H1 (cell line): Measurements from ENCODE around the gene CALHM2. TPM values are rescaled to one million over a fixed set of nuclear protein-coding genes. Genes with fewer than 3 reads are reported as not detected.

ENCODE experiments used
- CTCF ChIA-PET: fragments of 300-600 bp; sonication (Branson Sonifier 250); formaldehyde crosslinking; loops from one replicate; lab custom pipeline; 2021; ENCODE audit not compliant: partially characterized antibody; lab: Charles Lee
- POLR2A ChIA-PET: fragments of 300-600 bp; sonication (Branson Sonifier 250); formaldehyde crosslinking; loops from one replicate; lab custom pipeline; 2021; ENCODE audit warnings: inconsistent platforms; ENCODE audit not compliant: partially characterized antibody; lab: Charles Lee
- DNase-seq, 2 experiments: peaks; one replicate each; pipeline versions ENCODE4 v3.0.0 to v3.0.0-alpha.2; 2010 to 2022; ENCODE audit warnings: low spot score in 2 of 2, low read depth in 1 of 2, mixed read lengths in 1 of 2
- FAIRE-seq: peaks from 2 replicates; lab custom pipeline; 2011; peaks lifted over from hg19 to GRCh38; lab: Jason Lieb, UNC
- H2AFZ ChIP-seq: 2 replicates; pipeline ENCODE4 v1.8.1; 2012; ENCODE audit warnings: low read length, inconsistent platforms
- H2AK5ac ChIP-seq: 2 replicates; pipeline ENCODE4 v1.6.1; 2013; ENCODE audit warnings: low read depth, low read length
- H2BK120ac ChIP-seq: replicated peaks from 2 replicates; pipeline ENCODE3; 2013; ENCODE audit warnings: low read depth, low read length, inconsistent platforms
- H2BK12ac ChIP-seq: 2 replicates; pipeline ENCODE4 v1.6.1; 2013; ENCODE audit warnings: low read depth, low read length
- H2BK15ac ChIP-seq: 2 replicates; pipeline ENCODE4 v1.6.1; 2013; ENCODE audit warnings: low read length
- H2BK20ac ChIP-seq: 2 replicates; pipeline ENCODE4 v1.6.1; 2013; ENCODE audit warnings: low read length
- H2BK5ac ChIP-seq: 2 replicates; pipeline ENCODE4 v1.6.1; 2013; ENCODE audit warnings: low read depth, low read length
- H3K14ac ChIP-seq: 2 replicates; pipeline ENCODE4 v1.6.1; 2013; ENCODE audit warnings: inconsistent platforms; ENCODE audit not compliant: insufficient read length
- H3K18ac ChIP-seq: 2 replicates; pipeline ENCODE4 v1.6.1; 2013; ENCODE audit warnings: low read length; ENCODE audit errors: extremely low read depth
- H3K23ac ChIP-seq: 2 replicates; pipeline ENCODE4 v1.6.1; 2013; ENCODE audit warnings: inconsistent platforms; ENCODE audit not compliant: insufficient read length
- H3K23me2 ChIP-seq: 2 replicates; pipeline ENCODE4 v1.6.1; 2013; ENCODE audit warnings: low read depth, low read length
- H3K27ac ChIP-seq: 2 replicates; pipeline ENCODE4 v1.6.1; 2011; ENCODE audit warnings: low read depth, low read length, inconsistent platforms
- H3K27me3 ChIP-seq, 4 experiments: replicated peaks in 1 of 4; 1 replicate in 1 of 4; 2 replicates in 3 of 4; pipeline versions ENCODE4 v1.6.1 to v1.8.1; 2011 to 2013; ENCODE audit warnings: low read length in 3 of 4, mild to moderate bottlenecking in 3 of 4, inconsistent platforms in 2 of 4, mixed read lengths in 2 of 4, moderate library complexity in 1 of 4; ENCODE audit not compliant: control insufficient read depth in 3 of 4, insufficient read depth in 3 of 4; ENCODE audit errors: extremely low read depth in 1 of 4
- H3K36me3 ChIP-seq, 4 experiments: 2 replicates each; pipeline versions ENCODE4 v1.6.1 to v1.8.1; 2011 to 2013; ENCODE audit warnings: mild to moderate bottlenecking in 4 of 4, low read length in 3 of 4, moderate library complexity in 2 of 4, control low read depth in 1 of 4, inconsistent platforms in 1 of 4; ENCODE audit not compliant: insufficient read depth in 4 of 4, control insufficient read depth in 2 of 4
- H3K4ac ChIP-seq: replicated peaks from 2 replicates; pipeline ENCODE3; 2013; ENCODE audit warnings: low read length, low read depth, mixed read lengths, inconsistent platforms; ENCODE audit not compliant: insufficient read length
- H3K4me1 ChIP-seq, 4 experiments: replicated peaks in 1 of 4; 1 replicate in 1 of 4; 2 replicates in 3 of 4; pipeline versions ENCODE4 v1.6.1 to v1.8.1; 2011 to 2013; ENCODE audit warnings: low read length in 3 of 4, inconsistent platforms in 2 of 4, mixed read lengths in 1 of 4; ENCODE audit not compliant: insufficient read depth in 4 of 4, control insufficient read depth in 3 of 4
- H3K4me2 ChIP-seq, 2 experiments: 2 replicates each; pipeline versions ENCODE4 v1.6.1 to v1.8.1; 2011 to 2013; ENCODE audit warnings: low read depth in 2 of 2, low read length in 2 of 2, control low read depth in 1 of 2, inconsistent platforms in 1 of 2, mild to moderate bottlenecking in 1 of 2; ENCODE audit not compliant: insufficient read depth in 1 of 2
- H3K4me3 ChIP-seq, 4 experiments: fragments of 200-600, 300-600 bp in 1 of 4; sonication (generic), shearing (Covaris generic), sonication (Bioruptor Twin) in 1 of 4; 2 replicates each; pipeline versions ENCODE4 v1.5.1 to v1.8.1; 2011 to 2016; ENCODE audit warnings: low read length in 4 of 4, low read depth in 3 of 4, control low read depth in 2 of 4, inconsistent platforms in 2 of 4, mild to moderate bottlenecking in 2 of 4, mixed read lengths in 1 of 4, moderate library complexity in 1 of 4; ENCODE audit not compliant: insufficient read depth in 2 of 4; ENCODE audit errors: extremely low read depth in 1 of 4
- H3K56ac ChIP-seq: replicated peaks from 2 replicates; pipeline ENCODE3; 2013; ENCODE audit warnings: low read depth, mild to moderate bottlenecking, mixed read lengths, low read length, inconsistent platforms; ENCODE audit not compliant: insufficient read length
- H3K79me1 ChIP-seq: 2 replicates; pipeline ENCODE4 v1.6.1; 2013; ENCODE audit warnings: low read depth, low read length, control low read depth
- H3K79me2 ChIP-seq, 2 experiments: 2 replicates each; pipeline versions ENCODE4 v1.6.1 to v1.8.1; 2012 to 2013; ENCODE audit warnings: low read length in 2 of 2, mild to moderate bottlenecking in 2 of 2, inconsistent platforms in 1 of 2; ENCODE audit not compliant: insufficient read depth in 2 of 2, control insufficient read depth in 1 of 2
- H3K9ac ChIP-seq, 4 experiments: replicated peaks in 1 of 4; 1 replicate in 1 of 4; 2 replicates in 3 of 4; pipeline versions ENCODE4 v1.6.1 to v1.8.1; 2011 to 2013; ENCODE audit warnings: low read depth in 3 of 4, low read length in 3 of 4, control low read depth in 2 of 4, mild to moderate bottlenecking in 2 of 4, moderate library complexity in 2 of 4, inconsistent platforms in 1 of 4; ENCODE audit errors: extremely low read depth in 1 of 4
- H3K9me3 ChIP-seq, 2 experiments: 2 replicates each; pipeline versions ENCODE4 v1.6.1 to v1.8.1; 2012 to 2013; ENCODE audit warnings: mild to moderate bottlenecking in 2 of 2, moderate library complexity in 2 of 2, control low read depth in 1 of 2, inconsistent platforms in 1 of 2, low read depth in 1 of 2, low read length in 1 of 2, mixed read lengths in 1 of 2; ENCODE audit not compliant: insufficient read depth in 2 of 2
- H4K20me1 ChIP-seq, 2 experiments: replicated peaks in 1 of 2; 2 replicates each; pipeline versions ENCODE3 to v1.8.1; 2011 to 2013; ENCODE audit warnings: inconsistent platforms in 2 of 2, low read length in 2 of 2, mild to moderate bottlenecking in 1 of 2; ENCODE audit not compliant: insufficient read depth in 2 of 2, control insufficient read depth in 1 of 2
- H4K5ac ChIP-seq: 2 replicates; pipeline ENCODE4 v1.6.1; 2013; ENCODE audit warnings: low read length, low read depth, mixed read lengths, inconsistent platforms; ENCODE audit not compliant: insufficient read length
- H4K8ac ChIP-seq: 2 replicates; pipeline ENCODE4 v1.8.0; 2013; ENCODE audit warnings: mild to moderate bottlenecking, moderate library complexity, low read length, inconsistent platforms; ENCODE audit not compliant: insufficient read depth; ENCODE audit errors: extremely low read depth
- H4K91ac ChIP-seq: replicated peaks from 2 replicates; pipeline ENCODE3; 2013; ENCODE audit warnings: low read length, mixed read lengths, inconsistent platforms; ENCODE audit not compliant: insufficient read length
- ASH2L ChIP-seq: fragments of 200-600, 300-600 bp; sonication (generic); IDR thresholded peaks from one replicate; pipeline ENCODE4 v1.7.1; 2017; ENCODE audit warnings: low read length
- CHD2 ChIP-seq: IDR thresholded peaks from 2 replicates; pipeline ENCODE4 v1.6.1; 2012; ENCODE audit warnings: low read length, improper control_type of control experiment
- GABPA ChIP-seq: IDR thresholded peaks from 2 replicates; pipeline ENCODE4 v1.6.1; 2011; ENCODE audit warnings: mild to moderate bottlenecking, low read length, moderate library complexity, borderline replicate concordance; ENCODE audit not compliant: insufficient read depth
- HDAC2 ChIP-seq, 2 experiments: fragments of 300-600 bp in 1 of 2; sonication (generic) in 1 of 2; IDR thresholded peaks; 2 replicates each; pipeline ENCODE4 v1.6.1; 2011 to 2012; ENCODE audit warnings: low read depth in 2 of 2, low read length in 2 of 2, mild to moderate bottlenecking in 2 of 2, moderate library complexity in 2 of 2, borderline replicate concordance in 1 of 2, inconsistent platforms in 1 of 2
- NRF1 ChIP-seq: IDR thresholded peaks from 2 replicates; pipeline ENCODE4 v1.6.1; 2011; ENCODE audit warnings: mild to moderate bottlenecking, low read depth, low read length, improper control_type of control experiment
- POLR2A ChIP-seq, 2 experiments: IDR thresholded peaks; 1 replicate in 1 of 2; 2 replicates in 1 of 2; pipeline ENCODE4 v1.6.1; 2011; ENCODE audit warnings: low read depth in 2 of 2, low read length in 2 of 2, mild to moderate bottlenecking in 2 of 2; ENCODE audit errors: control extremely low read depth in 1 of 2
- RAD21 ChIP-seq, 2 experiments: IDR thresholded peaks in 1 of 2; conservative IDR thresholded peaks in 1 of 2; 2 replicates each; pipeline ENCODE4 v1.6.1; 2011; ENCODE audit warnings: low read depth in 2 of 2, low read length in 2 of 2, improper control_type of control experiment in 1 of 2, inconsistent platforms in 1 of 2, mild to moderate bottlenecking in 1 of 2, moderate library complexity in 1 of 2
- RFX5 ChIP-seq: IDR thresholded peaks from 2 replicates; pipeline ENCODE4 v1.6.1; 2011; ENCODE audit warnings: low read depth, low read length, improper control_type of control experiment, borderline replicate concordance
- SAP30 ChIP-seq: fragments of 300-600 bp; sonication (generic); IDR thresholded peaks from 2 replicates; pipeline ENCODE4 v1.7.1; 2012; ENCODE audit warnings: low read length, moderate library complexity, mild to moderate bottlenecking, inconsistent platforms; ENCODE audit not compliant: insufficient read depth, insufficient replicate concordance
- SIRT6 ChIP-seq: IDR thresholded peaks from one replicate; pipeline ENCODE4 v1.7.1; 2012; ENCODE audit warnings: low read length, inconsistent platforms
- SIX5 ChIP-seq: IDR thresholded peaks from 2 replicates; pipeline ENCODE4 v1.6.1; 2011; ENCODE audit warnings: mild to moderate bottlenecking, low read depth, low read length
- SRF ChIP-seq: IDR thresholded peaks from 2 replicates; pipeline ENCODE4 v1.6.1; 2011; ENCODE audit warnings: mild to moderate bottlenecking, low read depth, low read length, moderate library complexity
- TBP ChIP-seq: IDR thresholded peaks from 2 replicates; pipeline ENCODE4 v1.6.1; 2011; ENCODE audit warnings: low read depth, low read length, improper control_type of control experiment
- TEAD4 ChIP-seq: IDR thresholded peaks from 2 replicates; pipeline ENCODE4 v1.6.1; 2012; ENCODE audit warnings: low read depth, low read length, inconsistent platforms, mixed read lengths
- WGBS, 2 experiments: shearing (Covaris generic) in 1 of 2; methylation state at CpG; one replicate each; pipeline versions ENCODE4 v1.1.6 to v1.1.7; 2013 to 2015; ENCODE audit warnings: low lambda C conversion rate in 2 of 2, mixed read lengths in 2 of 2, inconsistent platforms in 1 of 2, low coverage in 1 of 2, missing lambda C conversion rate in 1 of 2; ENCODE audit not compliant: insufficient replicate concordance in 2 of 2, insufficient coverage in 1 of 2, insufficient read length in 1 of 2; ENCODE audit errors: extremely low coverage in 1 of 2, missing lambda C conversion rate in 1 of 2; 5-methylcytosine and 5-hydroxymethylcytosine counted together
- polyA plus RNA-seq, 7 experiments: library from polyadenylated mRNA; depleted of rRNA in 3 of 7; stranded (reverse) in 5 of 7; unstranded in 2 of 7; fragments of >200 nt in 5 of 7; fragments of 200-250 nt in 2 of 7; gene quantifications; 1 replicate in 5 of 7; 2 replicates in 1 of 7; 4 replicates in 1 of 7; pipeline versions ENCODE4 v1.2.1 to v1.2.3, GENCODE V29; 2011 to 2013; ENCODE audit warnings: missing spikeins in 2 of 7, mixed read lengths in 2 of 7
- total RNA-seq: library from RNA; stranded (reverse); fragmentation: NEBNext Ultra II Directional; extraction: Animal tissue kit (Norgen Biotek cat#: 25700); gene quantifications from 2 replicates; pipeline ENCODE4 v1.2.1, GENCODE V29; 2021

The CALHM2 gene
- total and polyA plus RNA-seq, 2 of the 8 experiments (the other 6 are each of a cell fraction or from before 2014, with no cell fraction given), result 1.2 to 2.4 TPM

DNA sequence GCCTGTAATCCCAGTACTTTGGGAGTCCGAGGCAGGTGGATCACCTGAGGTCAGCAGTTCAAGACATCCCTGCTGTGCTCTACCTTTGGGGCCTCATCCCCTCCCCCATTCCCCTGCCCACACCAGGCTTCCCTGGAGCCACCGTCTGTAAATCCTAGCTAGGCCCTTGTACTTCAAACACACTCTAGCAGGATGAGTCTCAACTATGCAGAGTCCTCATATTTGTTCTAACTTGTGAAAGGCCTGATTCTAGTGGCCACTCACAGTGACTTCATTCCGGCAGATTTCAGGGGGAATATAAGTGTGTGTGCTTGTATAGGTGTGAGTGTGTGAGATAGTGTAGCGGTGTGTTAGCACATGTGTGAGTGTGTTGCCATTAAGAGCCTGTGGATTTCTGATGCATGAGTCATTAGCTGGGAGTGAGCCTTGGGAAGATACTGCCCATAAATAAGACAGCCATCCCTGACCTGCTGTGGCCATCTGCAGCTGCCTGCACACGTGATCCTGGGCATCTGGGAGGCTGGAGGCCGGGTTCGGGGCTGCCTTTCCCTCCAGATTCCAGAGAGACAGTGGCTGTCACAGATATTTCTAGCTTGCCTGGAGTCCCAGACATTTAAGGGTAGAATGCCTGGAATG, 39.7 kb upstream of the CALHM2 start:
- no peak overlapping the region for H3K23ac ChIP-seq
- CTCF ChIA-PET, result interaction anchor here (0.8 to 4.6 kb wide), 16 partner anchors 9 to 107 kb away, joined by 3 to 24 read pairs (median 4); no protein-coding TSS in a partner anchor
- H3K4ac ChIP-seq, result no peak overlapping the region
- H3K4me1 ChIP-seq, result peaks cover 0 to 4% (median 3%) of the 10 kb centered on the region in 4 experiments; a peak in 5 of 7 replicates
- H3K4me2 ChIP-seq, result no peak overlapping the region; a peak in 1 of 4 replicates
- H3K18ac ChIP-seq, result no peak overlapping the region
- H3K14ac ChIP-seq, result no peak overlapping the region
- no peak for DNase-seq
- H2BK12ac ChIP-seq, result no peak overlapping the region
- H3K27me3 ChIP-seq, result peaks cover 8 to 36% (median 28%) of the 10 kb centered on the region in 4 experiments
- H4K5ac ChIP-seq, result no peak overlapping the region
- H2AK5ac ChIP-seq, result no peak overlapping the region
- no peak overlapping the region for H3K56ac ChIP-seq
- no peak overlapping the region for H3K4me3 ChIP-seq
- no peak overlapping the region for H2BK120ac ChIP-seq
- POLR2A ChIA-PET, result no interaction called here
- H3K9me3 ChIP-seq, result no peaks in the 10 kb centered on the region
- no peak overlapping the region for H2BK5ac ChIP-seq
- H3K27ac ChIP-seq, result no peak overlapping the region
- no peaks in the 10 kb centered on the region for H3K79me2 ChIP-seq
- H3K79me1 ChIP-seq, result no peaks in the 10 kb centered on the region
- WGBS, 2 experiments, result 70% methylated on average over 7 of the region's 7 CpGs; no CpG with 5 or more reads in 1 of the 2 experiments
- H4K8ac ChIP-seq, result no peak overlapping the region
- peaks cover 11% of the 10 kb centered on the region for H3K23me2 ChIP-seq
- no peak overlapping the region for H4K91ac ChIP-seq
- no peak for FAIRE-seq
- H2AFZ ChIP-seq, result no peak overlapping the region
- no peak overlapping the region; a peak in 1 of 7 replicates for H3K9ac ChIP-seq
- no peak overlapping the region for H2BK20ac ChIP-seq
- no peaks in the 10 kb centered on the region for H3K36me3 ChIP-seq
- H2BK15ac ChIP-seq, result no peak overlapping the region
- no peaks in the 10 kb centered on the region for H4K20me1 ChIP-seq
- no peak for TF ChIP-seq POLR2A (IDR thresholded peaks at IDR 0.05; ENCODE audit: control extremely low read depth in 1 of 2, low read depth in 2 of 2, low read length in 2 of 2)
- TF ChIP-seq SIX5, result no peak
- TF ChIP-seq RFX5, result no peak
- TF ChIP-seq SAP30, result no peak
- no peak for TF ChIP-seq HDAC2 (IDR thresholded peaks at IDR 0.05; ENCODE audit: borderline replicate concordance in 1 of 2, low read depth in 2 of 2, low read length in 2 of 2)
- TF ChIP-seq SIRT6, result no peak
- no peak for TF ChIP-seq SRF
- no peak for TF ChIP-seq NRF1
- no peak for TF ChIP-seq GABPA
- TF ChIP-seq CHD2, result no peak
- no peak for TF ChIP-seq ASH2L
- no peak for TF ChIP-seq TBP
- TF ChIP-seq TEAD4, result no peak
- no peak for TF ChIP-seq RAD21 (IDR thresholded peaks at IDR 0.05 in 1 of 2, conservative IDR thresholded peaks at IDR 0.05 in 1 of 2; ENCODE audit: low read depth in 2 of 2, low read length in 2 of 2)
